Jurkat, Clone E6-1 (cell line): ENCODE measurements around the gene AAK1.
"Not testable (repeated sequence)": the region's sequence is repeated elsewhere in the genome, so short reads cannot be mapped to it uniquely, and the experiment has no call there.

Experiments
- DNase-seq: peaks from one replicate; pipeline ENCODE4 v3.0.0-alpha.2; 2011; ENCODE audit warnings: low read depth, low spot score
- H3K4me3 ChIP-seq: 2 replicates; pipeline ENCODE4 v1.5.1; 2011; ENCODE audit warnings: mild to moderate bottlenecking, low read length, control low read depth, moderate library complexity

Gene AAK1

DNA sequence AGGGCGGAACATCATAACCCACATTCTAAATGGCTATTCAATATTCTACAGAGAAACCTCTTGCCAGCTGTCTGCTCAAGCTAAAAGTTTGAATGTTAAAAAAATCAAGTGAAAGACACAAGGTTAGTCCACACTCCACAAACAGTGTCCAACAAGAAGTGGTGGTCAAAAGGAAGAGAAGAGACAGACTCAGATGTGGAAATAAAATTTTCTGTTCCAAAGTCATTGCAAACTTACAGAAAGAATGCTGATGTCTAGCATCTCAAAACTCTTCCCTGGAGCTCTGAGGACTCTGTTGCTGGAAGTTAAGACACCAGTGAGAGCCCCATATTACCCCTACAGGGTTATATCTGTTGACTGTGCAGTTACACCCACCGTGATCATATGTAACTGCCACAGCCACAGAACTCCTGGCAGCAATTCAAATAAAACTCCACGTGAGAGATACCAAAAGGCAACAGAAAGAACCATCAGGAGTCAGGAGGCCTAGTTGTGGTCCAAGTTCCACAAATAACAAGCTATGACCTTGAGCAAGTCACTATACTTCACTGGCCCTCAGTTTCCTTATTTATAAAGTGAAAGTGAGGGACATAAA lies 60.9 kb downstream of the AAK1 start:
- peak overlapping the region; percentile 20 for H3K4me3 ChIP-seq
- peak; percentile 55 for DNase-seq

- peak; percentile 47 for DNase-seq
- H3K4me3 ChIP-seq = no peak overlapping the region
These were observed 61.6 kb downstream of the AAK1 start for GRCh38 chr2:69581774-69582581.

- H3K4me3 ChIP-seq = no peak overlapping the region
- DNase-seq = no peak
These were observed 63.1 kb downstream of the AAK1 start for GRCh38 chr2:69580486-69580885.

GRCh38 chr2:69579536-69579935 lies 64.0 kb downstream of the AAK1 start:
- no peak overlapping the region for H3K4me3 ChIP-seq
- DNase-seq = no peak

- DNase-seq = no peak
- H3K4me3 ChIP-seq = no peak overlapping the region
These were observed 65.4 kb downstream of the AAK1 start for GRCh38 chr2:69578198-69578540.

GRCh38 chr2:69577467-69578197 lies 65.9 kb downstream of the AAK1 start:
- no peak overlapping the region for H3K4me3 ChIP-seq
- DNase-seq = no peak

DNA sequence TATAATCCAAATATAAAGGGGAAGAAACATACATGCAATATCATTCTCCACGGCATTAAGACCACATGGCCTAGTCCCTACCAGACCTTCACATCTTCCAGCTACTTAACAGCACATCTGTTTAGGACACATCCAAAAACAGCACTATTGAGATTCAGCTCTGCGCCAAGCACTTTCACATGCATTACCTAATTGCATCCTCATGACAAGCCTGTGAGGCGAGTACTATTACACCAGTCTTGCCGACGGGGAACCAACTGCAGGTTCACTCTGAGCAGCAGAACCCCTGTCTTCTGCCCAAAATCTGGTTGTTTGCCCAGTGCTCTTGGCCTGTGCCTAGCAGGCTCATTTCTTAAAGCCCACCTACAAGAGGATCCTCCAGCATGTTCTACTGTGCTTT lies 66.7 kb downstream of the AAK1 start:
- H3K4me3 ChIP-seq = no peak overlapping the region
- no peak for DNase-seq

DNA sequence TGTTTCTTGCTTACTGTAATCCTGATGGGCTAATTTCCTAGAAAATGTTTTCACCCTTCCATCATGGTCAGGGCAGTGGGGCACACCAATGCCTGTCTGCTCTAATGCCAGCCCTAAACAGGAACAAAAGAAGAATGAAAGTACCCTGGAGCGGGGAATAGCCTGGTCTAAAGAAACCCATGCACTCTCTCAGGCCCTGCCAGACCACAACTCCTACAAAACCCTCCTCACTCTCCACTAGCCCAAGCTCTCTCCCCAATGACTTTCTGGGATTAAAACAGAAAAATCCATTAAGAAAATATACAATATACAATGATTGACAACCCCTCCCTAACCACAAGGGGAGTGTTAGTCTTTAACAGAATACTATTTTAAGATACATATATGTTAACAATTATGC lies 67.6 kb downstream of the AAK1 start:
- no peak overlapping the region for H3K4me3 ChIP-seq
- DNase-seq = no peak

DNA sequence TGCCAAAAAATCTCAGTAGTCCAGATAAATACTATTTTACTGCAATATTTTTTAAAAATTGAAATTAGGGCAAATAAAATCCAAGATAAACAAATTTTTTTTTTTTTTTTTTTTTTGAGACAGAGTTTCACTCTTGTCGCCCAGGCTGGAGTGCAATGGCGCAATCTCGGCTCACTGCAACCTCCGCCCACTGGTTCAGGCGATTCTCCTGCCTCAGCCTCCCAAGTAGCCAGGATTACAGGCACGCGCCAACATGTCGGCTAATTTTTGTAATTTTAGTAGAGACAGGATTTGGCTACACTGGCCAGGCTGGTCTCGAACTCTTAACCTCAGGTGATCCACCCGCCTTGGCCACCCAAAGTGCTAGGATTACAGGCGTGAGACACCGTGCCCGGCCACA lies 68.2 kb downstream of the AAK1 start:
- H3K4me3 ChIP-seq, DNase-seq: not testable (repeated sequence)

GRCh38 chr2:69572641-69573040 lies 70.9 kb downstream of the AAK1 start:
- no peak overlapping the region for H3K4me3 ChIP-seq
- DNase-seq = no peak

- no peak overlapping the region for H3K4me3 ChIP-seq
- DNase-seq = no peak
These were observed 72.3 kb downstream of the AAK1 start for GRCh38 chr2:69571189-69571588.

DNA sequence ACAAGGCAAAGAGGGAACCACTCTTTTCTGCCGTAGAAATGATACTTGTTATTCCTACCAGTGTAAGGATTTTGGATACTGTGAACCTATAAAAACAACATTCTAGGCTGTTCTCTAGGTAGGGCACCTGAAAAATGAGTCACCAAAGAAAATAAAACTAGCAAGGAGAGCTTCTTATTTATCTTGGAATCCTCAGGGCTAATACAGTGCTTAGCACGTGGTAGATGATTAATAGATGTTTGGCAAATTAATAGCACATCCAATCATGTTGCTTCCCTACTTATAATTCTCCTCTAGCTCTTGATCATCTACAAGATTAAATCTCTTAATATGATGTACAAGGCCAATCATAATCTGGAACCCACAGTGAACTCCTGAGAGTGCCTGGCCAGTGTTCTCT lies 73.1 kb downstream of the AAK1 start:
- DNase-seq = no peak
- no peak overlapping the region for H3K4me3 ChIP-seq

DNA sequence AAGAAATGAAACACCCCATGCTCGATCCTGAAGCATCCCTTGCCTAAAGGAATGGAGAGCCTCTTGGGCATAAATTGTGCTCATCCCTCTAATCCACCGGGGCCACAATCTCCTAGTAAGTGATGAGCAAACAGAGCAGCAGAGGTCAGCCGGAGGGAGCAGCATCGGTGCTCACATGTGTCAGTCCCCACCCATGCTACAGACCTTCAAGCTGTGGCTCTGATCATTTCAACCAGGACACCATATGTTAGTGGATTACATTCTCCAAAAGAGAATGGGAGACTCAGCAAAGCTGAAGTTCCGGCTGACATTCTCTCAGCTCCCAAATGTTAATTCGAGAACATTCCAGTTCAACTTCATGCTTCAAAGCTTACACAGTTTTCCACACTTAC lies 75.6 kb downstream of the AAK1 start:
- H3K4me3 ChIP-seq = no peak overlapping the region
- DNase-seq = no peak

DNA sequence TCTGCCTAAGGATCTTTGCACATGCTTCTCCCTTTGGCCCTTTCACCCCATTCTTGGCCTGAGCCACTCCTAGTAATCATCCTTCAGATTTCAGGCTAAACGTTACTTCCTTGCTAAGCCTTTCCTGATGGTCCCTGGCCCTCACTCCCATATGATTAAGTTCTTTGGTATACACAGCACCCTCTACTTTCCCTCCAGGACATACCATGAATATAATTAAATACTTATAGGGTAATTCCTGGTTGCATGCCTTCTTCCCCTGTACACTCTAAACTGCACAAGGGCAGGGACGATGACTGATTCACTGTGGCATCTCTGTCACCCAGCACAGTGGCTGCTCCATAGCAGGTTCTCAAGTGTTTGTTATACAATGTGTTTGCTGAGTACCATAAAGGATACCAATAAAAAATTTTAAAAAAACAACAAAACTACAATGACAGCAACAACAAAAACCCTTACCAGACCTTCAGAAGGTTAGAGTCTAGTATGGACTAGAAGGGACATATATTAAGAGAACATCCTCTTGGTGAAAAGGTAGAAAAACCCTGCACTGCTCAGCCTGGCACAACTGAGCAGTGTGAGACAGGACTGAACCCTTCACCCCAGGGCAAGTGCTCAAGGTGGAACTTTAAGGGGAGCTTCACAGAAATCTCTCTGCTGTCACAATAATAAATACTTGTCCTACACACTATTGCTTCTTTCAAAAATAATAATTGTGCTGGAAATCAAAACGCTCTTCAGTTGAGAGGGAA lies 76.2 kb downstream of the AAK1 start:
- no peak overlapping the region for H3K4me3 ChIP-seq
- DNase-seq = no peak

DNA sequence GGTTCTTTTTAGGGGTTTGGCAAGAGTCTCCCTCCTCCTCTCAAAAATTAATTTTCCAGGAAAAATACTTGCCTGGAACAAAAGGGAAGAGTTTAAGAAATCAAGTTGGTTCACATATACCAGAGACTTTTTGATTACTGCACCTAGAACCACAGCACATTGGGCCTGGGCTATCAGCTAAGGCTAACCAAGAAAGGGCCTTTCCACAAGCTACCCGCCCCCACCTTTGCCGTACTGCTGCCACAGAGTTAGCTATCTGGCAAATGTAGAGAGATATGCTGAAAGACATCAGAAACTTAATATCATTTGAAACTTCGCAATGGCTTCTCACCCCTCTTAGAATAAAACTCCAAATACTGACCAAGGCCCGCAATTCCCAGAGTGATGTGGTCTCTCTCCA lies 76.9 kb downstream of the AAK1 start:
- no peak for DNase-seq
- no peak overlapping the region for H3K4me3 ChIP-seq

GRCh38 chr2:69565431-69565839 lies 78.1 kb downstream of the AAK1 start:
- H3K4me3 ChIP-seq = no peak overlapping the region
- DNase-seq = peak; percentile 55

DNA sequence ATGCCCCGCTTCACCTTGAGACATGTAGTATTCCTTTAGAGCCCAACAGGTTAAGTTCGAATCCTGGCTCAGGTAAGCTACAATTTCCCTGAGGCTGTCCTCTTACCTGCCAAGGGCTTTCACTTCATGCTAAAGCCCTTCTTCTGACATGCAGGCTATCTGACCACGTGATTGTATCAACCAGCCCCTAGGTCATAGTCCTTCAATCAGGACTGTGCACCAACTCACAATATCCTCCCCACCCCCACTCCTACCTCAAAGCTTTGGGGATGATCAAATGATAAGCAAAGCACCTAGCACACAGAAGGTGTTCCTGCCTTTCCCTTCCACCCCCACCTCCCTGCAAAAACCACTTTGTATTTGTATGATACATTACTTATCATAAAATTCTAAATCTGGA lies 78.9 kb downstream of the AAK1 start:
- DNase-seq = no peak
- H3K4me3 ChIP-seq = no peak overlapping the region

GRCh38 chr2:69563021-69563420 lies 80.5 kb downstream of the AAK1 start:
- H3K4me3 ChIP-seq = no peak overlapping the region
- DNase-seq = no peak

GRCh38 chr2:69561101-69561500 lies 82.4 kb downstream of the AAK1 start:
- H3K4me3 ChIP-seq = no peak overlapping the region
- DNase-seq = no peak

- no peak for DNase-seq
- H3K4me3 ChIP-seq = no peak overlapping the region
These were observed 83.4 kb downstream of the AAK1 start for GRCh38 chr2:69560147-69560482.
